Kidney (tissue), 14 donors: Measurements from ENCODE around the gene GNRHR. TPM values are rescaled to one million over a fixed set of nuclear protein-coding genes. Genes with fewer than 3 reads are reported as not detected.
"Not testable (repeated sequence)": the region's sequence is repeated elsewhere in the genome, so short reads cannot be mapped to it uniquely, and the experiment has no call there.

Experiments
- DNase-seq, 5 donors: peaks; one replicate each; pipeline ENCODE4 v3.0.0-alpha.2; 2013 to 2020
- FAIRE-seq: peaks from 2 replicates; lab custom pipeline; 2012; peaks lifted over from hg19 to GRCh38; lab: Jason Lieb, UNC
- H3K27ac ChIP-seq, 2 donors: one replicate each; pipeline ENCODE4 v1.7.0; 2013; ENCODE audit warnings: low read depth in 2 of 2, low read length in 2 of 2, inconsistent platforms in 1 of 2
- H3K27me3 ChIP-seq: one replicate; pipeline ENCODE4 v1.7.1; 2013; ENCODE audit warnings: low read length, inconsistent platforms; ENCODE audit not compliant: control insufficient read depth, insufficient read depth
- H3K36me3 ChIP-seq, 3 donors: one replicate each; pipeline versions ENCODE4 v1.7.0 to v1.7.1; 2013; ENCODE audit warnings: low read length in 3 of 3, control low read depth in 1 of 3, inconsistent platforms in 1 of 3; ENCODE audit not compliant: insufficient read depth in 3 of 3, control insufficient read depth in 2 of 3
- H3K4me1 ChIP-seq, 3 donors: one replicate each; pipeline versions ENCODE4 v1.7.0 to v1.7.1; 2013; ENCODE audit warnings: low read length in 3 of 3, inconsistent platforms in 1 of 3, low read depth in 1 of 3; ENCODE audit not compliant: control insufficient read depth in 2 of 3, insufficient read depth in 2 of 3
- H3K4me3 ChIP-seq, 3 donors: one replicate each; pipeline versions ENCODE4 v1.7.0 to v1.8.1; 2013; ENCODE audit warnings: low read length in 3 of 3, control low read depth in 1 of 3, inconsistent platforms in 1 of 3
- H3K9ac ChIP-seq, 3 donors: one replicate each; pipeline versions ENCODE4 v1.7.0 to v1.7.1; 2013; ENCODE audit warnings: low read length in 3 of 3, control low read depth in 1 of 3, inconsistent platforms in 1 of 3
- H3K9me3 ChIP-seq, 3 donors: one replicate each; pipeline versions ENCODE4 v1.7.0 to v1.7.1; 2013; ENCODE audit warnings: low read length in 3 of 3, control low read depth in 1 of 3, inconsistent platforms in 1 of 3; ENCODE audit not compliant: control insufficient read depth in 2 of 3, insufficient read depth in 1 of 3
- intact Hi-C: fragments of 100-400 bp; cut with DNase I; formaldehyde crosslinking; loops from one replicate; pipeline ENCODE4 v1.11.1; 2022
- polyA plus RNA-seq: library from polyadenylated mRNA; stranded (reverse); fragments of 350-450 nt; fragmentation: Illumina TruSeq; extraction: RNeasy Lipid Tissue Mini Kit (QIAGEN cat#74804); gene quantifications from one replicate; pipeline ENCODE4 v1.2.3, GENCODE V29; 2014; ENCODE audit warnings: low read depth, low replicate concordance; ENCODE audit not compliant: insufficient read depth
- total RNA-seq: library from RNA; stranded (reverse); fragmentation: NEBNext Ultra II Directional; extraction: Animal tissue kit (Norgen Biotek cat#: 25700); gene quantifications from one replicate; pipeline ENCODE4 v1.2.1, GENCODE V29; 2021
- TF ChIP-seq, protein P1 (sequence below): IDR thresholded peaks from 3 replicates; pipeline ENCODE4 v1.5.1; 2012; ENCODE audit warnings: mild to moderate bottlenecking, moderate library complexity, borderline replicate concordance; ENCODE audit not compliant: insufficient read depth; ENCODE audit errors: extremely low read depth
- donor health status: control.
- donor health status: control.
- donor health status: control.
- donor health status: control.
- donor health status: control.
- donor health status: DM: yes; HTN: yes; CAD: no.
- donor health status: Normal renal cell carcinoma (clear cell type).

GNRHR gene
- total and polyA plus RNA-seq, 2 donors from 2014 or later: not detected

DNA sequence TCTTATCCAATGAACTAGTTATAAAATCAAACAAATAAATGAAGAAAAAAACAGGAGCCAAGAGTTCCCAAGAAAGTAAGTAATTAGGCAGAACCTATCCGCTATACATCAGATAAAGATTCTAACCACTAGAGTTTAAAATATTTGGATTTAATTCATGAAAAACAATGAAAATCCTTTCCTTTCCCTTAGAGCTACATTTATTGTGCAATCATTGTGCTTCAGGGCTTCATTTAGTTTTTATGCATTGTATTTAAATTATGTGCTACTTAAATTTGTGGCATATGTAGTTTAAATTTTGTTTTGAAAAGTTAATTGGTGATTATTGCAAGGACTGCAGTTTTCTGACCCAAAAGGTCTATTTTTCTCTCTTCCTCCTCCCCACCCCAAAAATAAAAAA, 17.9 kb downstream of the GNRHR start:
- TF ChIP-seq, protein P1, sequence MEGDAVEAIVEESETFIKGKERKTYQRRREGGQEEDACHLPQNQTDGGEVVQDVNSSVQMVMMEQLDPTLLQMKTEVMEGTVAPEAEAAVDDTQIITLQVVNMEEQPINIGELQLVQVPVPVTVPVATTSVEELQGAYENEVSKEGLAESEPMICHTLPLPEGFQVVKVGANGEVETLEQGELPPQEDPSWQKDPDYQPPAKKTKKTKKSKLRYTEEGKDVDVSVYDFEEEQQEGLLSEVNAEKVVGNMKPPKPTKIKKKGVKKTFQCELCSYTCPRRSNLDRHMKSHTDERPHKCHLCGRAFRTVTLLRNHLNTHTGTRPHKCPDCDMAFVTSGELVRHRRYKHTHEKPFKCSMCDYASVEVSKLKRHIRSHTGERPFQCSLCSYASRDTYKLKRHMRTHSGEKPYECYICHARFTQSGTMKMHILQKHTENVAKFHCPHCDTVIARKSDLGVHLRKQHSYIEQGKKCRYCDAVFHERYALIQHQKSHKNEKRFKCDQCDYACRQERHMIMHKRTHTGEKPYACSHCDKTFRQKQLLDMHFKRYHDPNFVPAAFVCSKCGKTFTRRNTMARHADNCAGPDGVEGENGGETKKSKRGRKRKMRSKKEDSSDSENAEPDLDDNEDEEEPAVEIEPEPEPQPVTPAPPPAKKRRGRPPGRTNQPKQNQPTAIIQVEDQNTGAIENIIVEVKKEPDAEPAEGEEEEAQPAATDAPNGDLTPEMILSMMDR: no peak
- H3K4me1 ChIP-seq: no peaks in the 10 kb centered on the region
- H3K9me3 ChIP-seq: no peaks in the 10 kb centered on the region
- no peak for DNase-seq
- no peaks in the 10 kb centered on the region for H3K36me3 ChIP-seq
- H3K9ac ChIP-seq: no peak overlapping the region
- H3K27ac ChIP-seq: no peak overlapping the region
- intact Hi-C loops: no loop called here
- no peaks in the 10 kb centered on the region for H3K27me3 ChIP-seq
- H3K4me3 ChIP-seq: no peak overlapping the region
- no peak for FAIRE-seq

DNA sequence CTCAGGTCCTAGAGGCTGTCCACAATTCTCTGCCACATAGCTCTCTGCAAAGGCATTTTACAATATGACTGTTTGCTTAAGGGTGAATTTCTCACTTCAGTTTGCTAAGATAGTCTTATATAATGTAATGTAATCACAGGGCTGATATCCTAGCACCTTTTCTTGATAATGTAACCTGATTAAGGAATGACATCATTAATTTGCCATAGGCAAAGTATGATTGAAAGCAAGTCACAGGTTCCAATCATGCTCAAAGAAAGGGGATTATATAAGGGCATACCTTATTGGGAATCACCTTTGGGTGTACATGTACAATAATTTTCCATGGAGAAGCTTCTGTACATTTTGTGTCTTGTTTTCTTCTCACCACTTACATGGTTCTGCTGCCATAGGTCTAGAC, 18.9 kb downstream of the GNRHR start:
- no peaks in the 10 kb centered on the region for H3K9me3 ChIP-seq
- no peaks in the 10 kb centered on the region for H3K27me3 ChIP-seq
- FAIRE-seq (no peak), DNase-seq (no peak)
- no peak overlapping the region for H3K9ac ChIP-seq
- H3K4me1 ChIP-seq: no peaks in the 10 kb centered on the region
- intact Hi-C loops: no loop called here
- TF ChIP-seq, protein P1: no peak
- no peak overlapping the region for H3K27ac ChIP-seq
- H3K4me3 ChIP-seq: no peak overlapping the region
- no peaks in the 10 kb centered on the region for H3K36me3 ChIP-seq

DNA sequence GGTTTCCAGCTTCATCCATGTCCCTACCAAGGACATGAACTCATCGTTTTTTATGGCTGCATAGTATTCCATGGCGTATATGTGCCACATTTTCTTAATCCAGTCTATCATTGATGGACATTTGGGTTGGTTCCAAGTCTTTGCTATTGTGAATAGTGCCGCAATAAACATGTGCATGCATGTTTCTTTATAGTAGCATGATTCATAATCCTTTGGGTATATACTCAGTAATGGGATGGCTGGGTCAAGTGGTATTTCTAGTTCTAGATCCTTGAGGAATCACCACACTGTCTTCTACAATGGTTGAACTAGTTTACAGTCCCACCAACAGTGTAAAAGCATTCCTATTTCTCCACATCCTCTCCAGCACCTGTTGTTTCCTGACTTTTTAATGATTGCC, 23.7 kb downstream of the GNRHR start:
- H3K27me3 ChIP-seq, intact Hi-C loops, H3K4me1 ChIP-seq, H3K4me3 ChIP-seq, H3K27ac ChIP-seq, DNase-seq, H3K9ac ChIP-seq, H3K9me3 ChIP-seq, H3K36me3 ChIP-seq, FAIRE-seq: not testable (repeated sequence)

DNA sequence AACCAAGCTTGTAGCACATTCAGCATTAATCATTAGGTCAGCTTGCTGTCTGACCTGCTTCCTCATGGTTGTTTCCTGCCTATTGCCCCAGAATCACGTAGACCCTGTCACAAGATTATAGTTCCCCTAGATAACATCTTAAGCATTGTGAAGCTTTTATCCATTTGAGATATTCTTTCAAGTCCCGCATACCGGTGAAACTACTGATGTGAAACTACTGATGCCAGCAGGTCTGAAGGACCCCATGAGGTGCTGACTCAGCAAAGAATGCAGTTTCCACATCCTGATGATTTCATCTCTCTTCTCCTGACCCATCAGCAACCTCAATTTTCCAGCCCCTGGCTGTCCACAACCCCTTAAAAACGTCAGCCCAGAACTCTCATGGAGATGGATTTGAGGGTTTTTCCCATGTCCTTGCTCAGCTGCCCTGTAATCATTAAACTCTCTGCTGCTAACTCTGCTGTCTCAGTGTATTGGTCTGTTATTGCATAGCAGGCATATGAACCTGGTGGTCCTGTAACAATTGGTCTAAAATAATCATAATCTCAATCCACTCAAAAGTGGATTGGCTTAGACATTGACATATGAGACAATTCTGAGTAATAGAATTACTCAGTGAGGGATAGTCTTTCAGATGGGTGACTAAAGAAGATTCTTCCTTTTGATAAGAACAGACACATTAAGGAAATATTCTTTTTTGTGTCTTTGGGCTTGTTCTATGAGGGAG, 26.9 kb downstream of the GNRHR start:
- Histone ChIP-seq H3K4me3 (no peak overlapping the region), H3K9ac (no peak overlapping the region), H3K9me3 (peaks cover 0 to 5% (median 0%) of the 10 kb centered on the region in 3 donors), H3K27ac (no peak overlapping the region), H3K27me3 (no peaks in the 10 kb centered on the region), H3K4me1 (no peaks in the 10 kb centered on the region), H3K36me3 (no peaks in the 10 kb centered on the region)
- intact Hi-C loops: no loop called here
- TF ChIP-seq, protein P1: no peak
- FAIRE-seq (no peak), DNase-seq (no peak)
